Transverse colon (tissue), 4 donors: ENCODE data around the gene ASXL3. TPM values are rescaled to one million over a fixed set of nuclear protein-coding genes. Genes with fewer than 3 reads are reported as not detected.
A peak's percentile ranks its signal among the peaks of the same experiment; 100 is the strongest.

ENCODE experiments used
- DNase-seq: peaks from one replicate; pipeline ENCODE4 v3.0.0-alpha.2; 2019
- H3K27ac ChIP-seq, 4 donors: fragments of 200-600 bp; sonication (generic); 2 replicates each; pipeline ENCODE4 v1.5.1; 2016 to 2018; ENCODE audit warnings: inconsistent platforms in 4 of 4
- H3K27me3 ChIP-seq: fragments of 200-600 bp; sonication (generic); 2 replicates; pipeline ENCODE4 v1.5.1; 2017; ENCODE audit warnings: inconsistent platforms
- H3K36me3 ChIP-seq, 4 donors: fragments of 200-600 bp; sonication (generic); 2 replicates each; pipeline ENCODE4 v1.5.1; 2017 to 2019; ENCODE audit warnings: inconsistent platforms in 4 of 4
- H3K4me1 ChIP-seq, 4 donors: fragments of 200-600 bp; sonication (generic); 2 replicates each; pipeline ENCODE4 v1.5.1; 2017 to 2020; ENCODE audit warnings: inconsistent platforms in 4 of 4
- H3K4me3 ChIP-seq, 4 donors: fragments of 200-600 bp; sonication (generic); 1 replicate in 1 of 4; 2 replicates in 3 of 4; pipeline versions ENCODE4 v1.5.1 to v1.6.1; 2017 to 2019; ENCODE audit warnings: inconsistent platforms in 4 of 4
- H3K9me3 ChIP-seq, 2 donors: fragments of 200-600 bp; sonication (generic); 2 replicates each; pipeline ENCODE4 v1.5.1; 2017 to 2019; ENCODE audit warnings: inconsistent platforms in 2 of 2
- CTCF ChIP-seq, 5 experiments: fragments of 200-600 bp in 3 of 5; fragments of 450-650 bp in 2 of 5; sonication (generic) in 3 of 5; IDR thresholded peaks; 1 replicate in 2 of 5; 2 replicates in 3 of 5; pipeline ENCODE4 v1.5.1; 2016 to 2017; ENCODE audit warnings: antibody characterized with exemption in 5 of 5, inconsistent platforms in 3 of 5, mild to moderate bottlenecking in 2 of 5, moderate library complexity in 1 of 5
- EP300 ChIP-seq: sonication (generic); formaldehyde crosslinking; IDR thresholded peaks from one replicate; pipeline ENCODE4 v1.6.1; 2017; ENCODE audit warnings: antibody characterized with exemption, low read depth
- POLR2A ChIP-seq: fragments of 450-650 bp; IDR thresholded peaks from one replicate; pipeline ENCODE4 v1.6.1; 2016; ENCODE audit warnings: antibody characterized with exemption, mild to moderate bottlenecking, moderate library complexity
- POLR2AphosphoS5 ChIP-seq, 3 donors: sonication (generic); formaldehyde crosslinking; IDR thresholded peaks; one replicate each; pipeline ENCODE4 v1.6.1; 2016; ENCODE audit warnings: antibody characterized with exemption in 3 of 3
- WGBS, 2 donors: methylation state at CpG; one replicate each; pipeline ENCODE4 v1.1.5; 2018; ENCODE audit warnings: low coverage in 1 of 2; 5-methylcytosine and 5-hydroxymethylcytosine counted together
- in situ Hi-C, 4 donors: fragments of 200-750 bp; cut with MboI; loops; one replicate each; pipeline versions ENCODE4 v1.15.0 to v1.15.1; 2017; ENCODE audit warnings: low sequenced_read_pairs in 3 of 4, low pct_ligation_motif_present in 1 of 4, low pct_unique_long_range_greater_than_20kb in 1 of 4
- intact Hi-C: fragments of 100-400 bp; cut with DNase I; formaldehyde crosslinking; loops from one replicate; pipeline ENCODE4 v1.15.1; 2023; ENCODE audit warnings: low total_unique reads
- total RNA-seq, 4 donors: library from RNA; depleted of rRNA; stranded (reverse); fragments of >200 nt; gene quantifications; one replicate each; pipeline ENCODE4 v1.1.0, GENCODE V29; 2016

ASXL3 gene
- total RNA-seq, 4 donors from 2014 or later: 0.75 to 3.0 (median 1.7) TPM

- TF ChIP-seq CTCF (IDR thresholded peaks at IDR 0.05): no peak
- TF ChIP-seq POLR2A: no peak
- TF ChIP-seq EP300: no peak
- no peak for TF ChIP-seq POLR2AphosphoS5 (IDR thresholded peaks at IDR 0.05)
- Histone ChIP-seq H3K9me3 (no peaks in the 10 kb centered on the region), H3K4me1 (no peaks in the 10 kb centered on the region), H3K27me3 (no peaks in the 10 kb centered on the region), H3K4me3 (no peak overlapping the region), H3K27ac (no peak overlapping the region), H3K36me3 (no peaks in the 10 kb centered on the region)
- in situ Hi-C loops (loop anchor here in 1 of 4 donors (25.0 kb wide), 1 partner anchor 496 kb away; no protein-coding TSS in a partner anchor), intact Hi-C loops (no loop called here)
- no peak for DNase-seq
These were observed 155.4 kb downstream of the ASXL3 start for GRCh38 chr18:33733376-33733775.

GRCh38 chr18:33735428-33735827 lies 157.4 kb downstream of the ASXL3 start:
- H3K27me3 ChIP-seq: no peaks in the 10 kb centered on the region
- no peak overlapping the region for H3K4me3 ChIP-seq
- no peaks in the 10 kb centered on the region for H3K9me3 ChIP-seq
- H3K4me1 ChIP-seq: no peaks in the 10 kb centered on the region
- intact Hi-C loops: no loop called here
- in situ Hi-C loops: loop anchor here in 1 of 4 donors (25.0 kb wide), 1 partner anchor 498 kb away; no protein-coding TSS in a partner anchor
- no peak overlapping the region for H3K27ac ChIP-seq
- 77 to 100% methylated on average over 1 of the region's 1 CpG for WGBS, 2 donors
- TF ChIP-seq POLR2AphosphoS5 (IDR thresholded peaks at IDR 0.05) (no peak), EP300 (no peak), POLR2A (no peak), CTCF (IDR thresholded peaks at IDR 0.05) (no peak)
- DNase-seq: no peak
- H3K36me3 ChIP-seq: no peaks in the 10 kb centered on the region

GRCh38 chr18:33741760-33742159 lies 163.7 kb downstream of the ASXL3 start:
- Histone ChIP-seq H3K36me3 (peaks cover 0 to 5% (median 0%) of the 10 kb centered on the region in 4 donors), H3K27ac (no peak overlapping the region), H3K27me3 (no peaks in the 10 kb centered on the region), H3K9me3 (no peaks in the 10 kb centered on the region), H3K4me3 (no peak overlapping the region), H3K4me1 (no peaks in the 10 kb centered on the region)
- DNase-seq: no peak
- intact Hi-C loops: no loop called here
- in situ Hi-C loops: loop anchor here in 1 of 4 donors (25.0 kb wide), 1 partner anchor 504 kb away; no protein-coding TSS in a partner anchor
- WGBS, 2 donors: 76 to 83% methylated on average over 1 to 2 of the region's 2 CpGs
- TF ChIP-seq CTCF (IDR thresholded peaks at IDR 0.05): no peak
- TF ChIP-seq POLR2AphosphoS5 (IDR thresholded peaks at IDR 0.05): no peak
- TF ChIP-seq POLR2A: no peak
- no peak for TF ChIP-seq EP300

- no peaks in the 10 kb centered on the region for H3K27me3 ChIP-seq
- TF ChIP-seq EP300: no peak
- TF ChIP-seq POLR2A: no peak
- TF ChIP-seq POLR2AphosphoS5 (IDR thresholded peaks at IDR 0.05): no peak
- no peak for TF ChIP-seq CTCF (IDR thresholded peaks at IDR 0.05)
- H3K9me3 ChIP-seq: no peaks in the 10 kb centered on the region
- DNase-seq: peak; percentile 14
- H3K4me1 ChIP-seq: no peaks in the 10 kb centered on the region
- no peak overlapping the region for H3K27ac ChIP-seq
- intact Hi-C loops (no loop called here), in situ Hi-C loops (loop anchor here in 1 of 4 donors (25.0 kb wide), 1 partner anchor 507 kb away; no protein-coding TSS in a partner anchor)
- H3K4me3 ChIP-seq: no peak overlapping the region
- H3K36me3 ChIP-seq: peaks cover 0 to 5% (median 0%) of the 10 kb centered on the region in 4 donors
- 73 to 81% methylated on average over 5 to 20 of the region's 20 CpGs for WGBS, 2 donors
These were observed 166.1 kb downstream of the ASXL3 start for GRCh38 chr18:33744032-33744697.
